Fibroblast of mammary gland (primary cell): ENCODE results near the gene NDUFB11.
A peak's percentile ranks its signal among the peaks of the same experiment; 100 is the strongest.

Experiments used
- DNase-seq: peaks from one replicate; pipeline ENCODE4 v3.0.0-alpha.2; 2010; ENCODE audit warnings: low read depth
- H3K4me3 ChIP-seq: 2 replicates; pipeline ENCODE4 v1.5.1; 2011; ENCODE audit warnings: low read depth, mild to moderate bottlenecking, low read length, moderate library complexity; ENCODE audit not compliant: control insufficient read depth
- CTCF ChIP-seq: conservative IDR thresholded peaks from 2 replicates; pipeline ENCODE4 v1.5.1; 2011; ENCODE audit warnings: low read depth, low read length, inconsistent platforms; ENCODE audit not compliant: control insufficient read depth, insufficient read depth

The NDUFB11 gene

GRCh38 chrX:47179928-47180255 lies 35.4 kb upstream of the NDUFB11 start:
- DNase-seq = no peak
- TF ChIP-seq CTCF = no peak
- H3K4me3 ChIP-seq = no peak overlapping the region

- no peak overlapping the region for H3K4me3 ChIP-seq
- peak; percentile 61 for DNase-seq
- no peak for TF ChIP-seq CTCF
Observed at GRCh38 chrX:47179221-47179927, 34.9 kb upstream of the NDUFB11 start.

- no peak overlapping the region for H3K4me3 ChIP-seq
- TF ChIP-seq CTCF = no peak
Observed at GRCh38 chrX:47178337-47178736, 33.8 kb upstream of the NDUFB11 start.

GRCh38 chrX:47177079-47177478 lies 32.6 kb upstream of the NDUFB11 start:
- no peak for TF ChIP-seq CTCF
- no peak overlapping the region for H3K4me3 ChIP-seq
- no peak for DNase-seq

More at GRCh38 chrX:47178337-47178736, 33.8 kb upstream of the NDUFB11 start:
- DNase-seq = no peak

GRCh38 chrX:47176101-47176740 lies 31.7 kb upstream of the NDUFB11 start:
- no peak for TF ChIP-seq CTCF
- H3K4me3 ChIP-seq = no peak overlapping the region
- no peak for DNase-seq

- no peak overlapping the region for H3K4me3 ChIP-seq
- no peak for TF ChIP-seq CTCF
- no peak for DNase-seq
Observed at GRCh38 chrX:47175588-47175980, 31.1 kb upstream of the NDUFB11 start.
